ENCODE measurements around the gene SCRT2. TPM values are rescaled to one million over a fixed set of nuclear protein-coding genes. Genes with fewer than 3 reads are reported as not detected.

The SCRT2 gene
- total RNA-seq, 4 donors from 2014 or later = not detected

DNA sequence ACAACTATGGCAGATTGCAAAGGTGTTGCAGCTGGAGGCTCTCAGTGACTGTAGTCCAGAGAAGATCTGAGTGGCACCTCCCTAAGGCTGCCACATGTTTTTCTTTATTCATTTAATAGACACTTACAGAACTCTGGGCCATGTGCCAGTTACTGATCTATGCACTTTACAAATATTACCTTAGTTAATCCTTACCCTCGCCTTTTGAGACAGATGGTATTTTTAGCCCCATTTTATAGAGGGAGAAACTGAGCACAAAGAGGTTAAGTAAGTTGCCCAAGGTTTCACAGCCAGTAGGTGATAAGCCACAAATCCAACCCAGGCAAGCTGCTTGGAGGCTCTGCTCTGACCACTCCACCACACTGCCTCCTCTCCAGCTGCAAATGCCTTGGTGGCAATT lies 6.5 kb upstream of the SCRT2 start:
- TF ChIP-seq, protein P1, sequence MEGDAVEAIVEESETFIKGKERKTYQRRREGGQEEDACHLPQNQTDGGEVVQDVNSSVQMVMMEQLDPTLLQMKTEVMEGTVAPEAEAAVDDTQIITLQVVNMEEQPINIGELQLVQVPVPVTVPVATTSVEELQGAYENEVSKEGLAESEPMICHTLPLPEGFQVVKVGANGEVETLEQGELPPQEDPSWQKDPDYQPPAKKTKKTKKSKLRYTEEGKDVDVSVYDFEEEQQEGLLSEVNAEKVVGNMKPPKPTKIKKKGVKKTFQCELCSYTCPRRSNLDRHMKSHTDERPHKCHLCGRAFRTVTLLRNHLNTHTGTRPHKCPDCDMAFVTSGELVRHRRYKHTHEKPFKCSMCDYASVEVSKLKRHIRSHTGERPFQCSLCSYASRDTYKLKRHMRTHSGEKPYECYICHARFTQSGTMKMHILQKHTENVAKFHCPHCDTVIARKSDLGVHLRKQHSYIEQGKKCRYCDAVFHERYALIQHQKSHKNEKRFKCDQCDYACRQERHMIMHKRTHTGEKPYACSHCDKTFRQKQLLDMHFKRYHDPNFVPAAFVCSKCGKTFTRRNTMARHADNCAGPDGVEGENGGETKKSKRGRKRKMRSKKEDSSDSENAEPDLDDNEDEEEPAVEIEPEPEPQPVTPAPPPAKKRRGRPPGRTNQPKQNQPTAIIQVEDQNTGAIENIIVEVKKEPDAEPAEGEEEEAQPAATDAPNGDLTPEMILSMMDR (IDR thresholded peaks at IDR 0.05) = no peak
- no peak for TF ChIP-seq POLR2A (IDR thresholded peaks at IDR 0.05)
- Histone ChIP-seq H3K27me3 (no peaks in the 10 kb centered on the region), H3K36me3 (no peaks in the 10 kb centered on the region), H3K4me3 (replicated peaks in 1 of 3) (no peak overlapping the region), H3K27ac (no peak overlapping the region), H3K4me1 (no peaks in the 10 kb centered on the region), H3K9me3 (no peaks in the 10 kb centered on the region)
- intact Hi-C loops (cut with DNase I) = no loop called here
- no peak for DNase-seq
- WGBS, 2 donors = 65 to 85% methylated on average over 1 of the region's 1 CpG

DNA sequence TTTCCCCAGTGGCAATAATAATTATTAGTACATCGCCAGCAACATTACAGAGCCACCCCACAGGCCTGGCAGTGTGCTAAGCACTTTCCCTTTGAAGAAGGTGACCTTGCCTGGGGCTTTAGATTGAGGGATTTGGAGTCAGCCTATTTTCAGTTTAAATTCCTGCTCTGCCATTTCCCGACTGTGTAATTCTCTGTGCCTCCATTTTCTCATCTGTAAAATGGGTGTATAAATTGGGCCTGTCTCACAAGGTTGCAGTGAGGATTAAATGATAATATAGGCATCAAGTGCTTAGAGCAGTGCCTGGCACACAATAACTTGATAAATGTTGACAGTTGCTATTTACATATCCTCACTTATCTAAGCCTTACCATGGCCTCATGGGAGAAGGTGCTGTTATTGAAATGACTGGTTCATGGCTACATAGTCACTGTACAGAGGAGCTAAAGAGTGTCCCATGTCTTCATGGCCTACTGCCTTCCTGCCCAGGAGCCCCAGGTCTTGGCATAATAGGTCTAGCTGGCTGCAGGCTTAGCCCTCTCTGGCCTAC lies 5.1 kb upstream of the SCRT2 start:
- intact Hi-C loops (cut with DNase I) = no loop called here

DNA sequence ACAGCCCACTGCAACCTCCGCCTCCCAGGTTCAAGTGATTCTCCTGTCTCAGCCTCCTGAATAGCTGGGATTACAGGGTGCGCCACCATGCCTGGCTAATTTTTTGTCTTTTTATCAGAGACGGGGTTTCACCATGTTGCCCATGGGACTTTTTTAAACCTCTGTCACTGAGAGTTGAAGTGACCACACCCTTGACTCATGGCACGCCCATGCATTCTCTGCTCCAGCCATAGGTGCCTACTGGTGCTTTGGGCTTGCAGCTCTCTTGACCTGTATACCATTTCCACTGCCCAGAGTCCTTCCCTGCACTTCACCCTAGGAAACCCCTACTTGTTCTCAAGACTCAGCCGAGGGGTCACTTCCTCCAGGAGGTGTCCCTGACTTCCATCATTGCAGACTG lies 2.4 kb upstream of the SCRT2 start:
- intact Hi-C loops (cut with DNase I) = no loop called here
- no peak overlapping the region for H3K27ac ChIP-seq
- TF ChIP-seq, protein P1 (IDR thresholded peaks at IDR 0.05) = no peak
- TF ChIP-seq POLR2A (IDR thresholded peaks at IDR 0.05) = no peak
- no peaks in the 10 kb centered on the region for H3K27me3 ChIP-seq
- 84 to 88% methylated on average over 5 of the region's 5 CpGs for WGBS, 2 donors
- DNase-seq = no peak
- no peak overlapping the region for H3K4me3 ChIP-seq (replicated peaks in 1 of 3)
- H3K36me3 ChIP-seq = no peaks in the 10 kb centered on the region
- peaks cover 12 to 17% of the 10 kb centered on the region in 2 donors for H3K4me1 ChIP-seq
- H3K9me3 ChIP-seq = no peaks in the 10 kb centered on the region

More for the DNA sequence above, 5.1 kb upstream of the SCRT2 start:
- Histone ChIP-seq H3K36me3 (no peaks in the 10 kb centered on the region), H3K4me1 (peaks cover 9 to 11% of the 10 kb centered on the region in 2 donors), H3K27ac (no peak overlapping the region), H3K9me3 (no peaks in the 10 kb centered on the region), H3K27me3 (no peaks in the 10 kb centered on the region), H3K4me3 (replicated peaks in 1 of 3) (no peak overlapping the region)
- 86 to 91% methylated on average over 2 of the region's 2 CpGs for WGBS, 2 donors
- DNase-seq = no peak
- TF ChIP-seq, protein P1 (IDR thresholded peaks at IDR 0.05) = no peak
- no peak for TF ChIP-seq POLR2A (IDR thresholded peaks at IDR 0.05)

DNA sequence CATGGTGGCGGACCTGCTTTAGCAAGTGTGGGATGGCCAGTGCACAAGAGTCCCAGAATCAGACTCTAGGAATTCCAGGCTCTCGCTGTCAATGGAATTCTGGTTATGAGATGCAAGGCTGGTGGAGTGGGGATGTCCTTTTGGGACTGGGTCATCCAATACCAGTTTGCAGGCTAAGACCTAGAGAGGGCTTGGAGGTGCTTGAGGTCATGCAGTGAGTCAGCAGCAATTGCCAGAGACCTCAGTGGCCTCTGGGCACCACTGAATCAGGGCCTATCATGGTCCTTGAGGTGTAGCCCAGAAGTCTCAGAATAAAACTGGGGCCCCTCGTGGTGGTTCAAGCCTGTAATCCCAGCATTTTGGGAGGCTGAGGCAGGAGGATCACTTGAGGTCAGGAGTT lies 1.4 kb upstream of the SCRT2 start:
- no peaks in the 10 kb centered on the region for H3K27me3 ChIP-seq
- WGBS, 2 donors = 57 to 78% methylated on average over 3 of the region's 3 CpGs
- peaks cover 12 to 25% of the 10 kb centered on the region in 2 donors for H3K4me1 ChIP-seq
- H3K36me3 ChIP-seq = no peaks in the 10 kb centered on the region
- DNase-seq = no peak
- H3K9me3 ChIP-seq = no peaks in the 10 kb centered on the region
- TF ChIP-seq POLR2A (IDR thresholded peaks at IDR 0.05) = no peak
- TF ChIP-seq, protein P1 (IDR thresholded peaks at IDR 0.05) = no peak
- no peak overlapping the region for H3K4me3 ChIP-seq (replicated peaks in 1 of 3)
- intact Hi-C loops (cut with DNase I) = no loop called here
- H3K27ac ChIP-seq = no peak overlapping the region

DNA sequence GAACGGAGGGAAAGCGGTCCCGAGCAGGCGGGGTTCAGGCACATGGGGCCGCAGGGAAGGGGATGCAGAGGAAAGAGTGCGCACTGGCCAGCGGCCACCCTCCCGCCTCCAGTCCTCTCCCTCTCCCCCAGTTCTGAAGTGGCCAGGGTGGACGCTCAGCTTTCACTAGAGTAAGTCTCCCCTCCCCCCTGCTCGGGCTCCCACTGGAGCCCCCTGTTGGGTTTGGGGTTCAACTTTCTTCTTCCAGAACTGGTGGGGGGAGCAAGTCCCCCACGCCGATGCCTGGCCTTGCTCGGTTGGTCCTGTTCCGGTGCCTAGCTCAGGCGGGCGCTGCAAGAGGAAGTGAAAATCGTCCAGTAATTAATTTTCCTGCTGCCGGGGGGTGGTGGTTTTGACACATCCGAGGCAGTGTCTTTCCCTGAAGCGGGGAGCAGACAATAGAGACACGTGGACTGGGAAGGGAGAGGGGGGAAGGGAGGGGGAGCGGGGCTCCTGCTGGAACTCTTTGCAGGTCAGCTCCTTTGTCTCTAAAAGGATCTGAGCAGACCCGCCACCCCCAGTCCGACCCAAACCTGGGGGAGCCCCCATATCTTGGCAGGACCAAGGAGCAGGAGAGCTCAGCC lies 824 bp upstream of the SCRT2 start:
- Histone ChIP-seq H3K36me3 (no peaks in the 10 kb centered on the region), H3K27ac (no peak overlapping the region), H3K4me1 (peaks cover 12 to 25% of the 10 kb centered on the region in 2 donors), H3K9me3 (no peaks in the 10 kb centered on the region), H3K27me3 (no peaks in the 10 kb centered on the region), H3K4me3 (replicated peaks in 1 of 3) (no peak overlapping the region)
- 1 to 6% methylated on average over 22 to 24 of the region's 24 CpGs for WGBS, 2 donors
- DNase-seq = no peak
- TF ChIP-seq POLR2A (IDR thresholded peaks at IDR 0.05) = no peak
- TF ChIP-seq, protein P1 (IDR thresholded peaks at IDR 0.05) = no peak
- intact Hi-C loops (cut with DNase I) = no loop called here

Measured in thyroid gland (tissue), 4 donors.